AG09309 (cell line): ENCODE measurements around the gene TRIL.

Experiments used
- DNase-seq: peaks from one replicate; pipeline ENCODE4 v3.0.0-alpha.2; 2010; ENCODE audit warnings: low read depth
- H3K4me3 ChIP-seq: 2 replicates; pipeline ENCODE4 v1.5.1; 2011; ENCODE audit warnings: mild to moderate bottlenecking, low read depth, low read length, moderate library complexity; ENCODE audit not compliant: control insufficient read depth
- CTCF ChIP-seq: IDR thresholded peaks from 2 replicates; pipeline ENCODE4 v1.5.1; 2011; ENCODE audit warnings: mild to moderate bottlenecking, low read depth, low read length, inconsistent platforms; ENCODE audit not compliant: insufficient read depth, control insufficient read depth; ENCODE audit errors: missing control alignments

Gene TRIL

GRCh38 chr7:28984631-28985030 lies 26.5 kb upstream of the TRIL start:
- no peak overlapping the region for H3K4me3 ChIP-seq
- DNase-seq, result peak; percentile 76
- no peak for TF ChIP-seq CTCF

DNA sequence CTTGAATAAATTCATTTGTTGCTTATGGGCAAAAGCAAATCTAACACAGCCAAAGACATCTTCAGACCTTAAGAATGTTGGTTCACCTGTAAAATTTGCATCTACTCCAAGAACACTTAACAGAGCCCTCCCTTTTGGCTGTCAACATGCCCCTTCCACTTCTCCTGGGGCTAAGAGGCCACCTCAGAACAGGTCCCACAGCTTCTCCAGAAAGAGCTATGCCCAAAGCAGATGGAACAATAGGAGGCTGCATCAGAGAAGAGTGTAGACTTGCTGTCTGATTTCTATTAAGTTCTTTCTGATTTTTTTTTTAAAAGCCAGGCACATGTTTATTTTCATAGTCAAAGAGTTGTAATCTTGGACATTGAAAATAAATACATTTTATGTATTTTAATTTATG lies 26.1 kb upstream of the TRIL start:
- no peak for DNase-seq
- TF ChIP-seq CTCF, result no peak

GRCh38 chr7:28983396-28984190 lies 25.5 kb upstream of the TRIL start:
- DNase-seq, result no peak
- no peak for TF ChIP-seq CTCF
- H3K4me3 ChIP-seq, result no peak overlapping the region

More for the DNA sequence above, 26.1 kb upstream of the TRIL start:
- no peak overlapping the region for H3K4me3 ChIP-seq

- no peak overlapping the region for H3K4me3 ChIP-seq
- TF ChIP-seq CTCF, result no peak
- no peak for DNase-seq
Observed at GRCh38 chr7:28981161-28981465, 23.0 kb upstream of the TRIL start.

- no peak for TF ChIP-seq CTCF
- DNase-seq, result no peak
- no peak overlapping the region for H3K4me3 ChIP-seq
Observed at GRCh38 chr7:28980451-28981160, 22.5 kb upstream of the TRIL start.

DNA sequence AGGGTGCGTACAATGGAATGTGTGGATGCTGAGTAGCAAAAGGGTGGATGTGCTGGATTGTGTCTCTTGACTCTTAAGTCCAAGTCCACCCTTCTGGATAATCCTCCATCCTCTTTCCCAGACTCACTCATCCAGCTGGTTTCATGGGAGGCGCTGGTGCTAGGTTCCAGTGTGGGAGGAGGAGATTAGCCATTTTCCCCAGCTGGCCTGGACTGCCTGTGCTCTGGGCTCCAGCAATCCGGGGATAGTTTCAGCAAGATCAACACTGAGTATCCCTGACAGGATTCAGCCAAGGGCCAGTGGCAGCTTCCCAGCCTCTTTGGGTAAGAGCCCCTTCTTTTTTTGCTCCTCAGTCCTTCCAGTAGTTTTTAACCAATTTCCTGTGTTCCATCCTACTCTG lies 21.6 kb upstream of the TRIL start:
- no peak for DNase-seq
- H3K4me3 ChIP-seq, result no peak overlapping the region
- TF ChIP-seq CTCF, result no peak
